GM23338 (cell line): ENCODE measurements around the gene MPP2. TPM values are rescaled to one million over a fixed set of nuclear protein-coding genes. Genes with fewer than 3 reads are reported as not detected.

Source experiments
- ATAC-seq: fragments of 200-7000 bp; cut with Tn5 transposase; 3 replicates; pipeline ENCODE4 v1.9.1; 2020
- DNase-seq: peaks from one replicate; pipeline ENCODE4 v3.0.0-alpha.2; 2015; ENCODE audit warnings: low spot score
- H2AFZ ChIP-seq: fragments of 200-600 bp; sonication (generic); 2 replicates; pipeline ENCODE4 v1.8.0; 2016; ENCODE audit warnings: antibody characterized with exemption, mild to moderate bottlenecking, moderate library complexity
- H3F3A ChIP-seq: fragments of 200-600 bp; sonication (generic); replicated peaks from 2 replicates; pipeline ENCODE4 v1.8.0; 2017; ENCODE audit warnings: antibody characterized with exemption, mixed run types, low read depth
- H3K27ac ChIP-seq: fragments of 200-600 bp; sonication (generic); 2 replicates; pipeline ENCODE4 v1.6.1; 2016; ENCODE audit warnings: low read depth
- H3K27me3 ChIP-seq: fragments of 200-600 bp; sonication (generic); 2 replicates; pipeline ENCODE4 v1.8.0; 2016; ENCODE audit warnings: mild to moderate bottlenecking, mixed run types, moderate library complexity; ENCODE audit not compliant: insufficient read depth
- H3K36me3 ChIP-seq: fragments of 200-600 bp; sonication (generic); 2 replicates; pipeline ENCODE4 v1.8.0; 2016; ENCODE audit warnings: mild to moderate bottlenecking; ENCODE audit not compliant: insufficient read depth
- H3K4me1 ChIP-seq: fragments of 200-600 bp; sonication (generic); 2 replicates; pipeline ENCODE4 v1.8.0; 2016; ENCODE audit warnings: mild to moderate bottlenecking, moderate library complexity; ENCODE audit not compliant: insufficient read depth
- H3K4me2 ChIP-seq: fragments of 200-600 bp; sonication (generic); 2 replicates; pipeline ENCODE4 v1.7.1; 2017; ENCODE audit warnings: mixed run types
- H3K4me3 ChIP-seq: fragments of 200-600 bp; sonication (generic); 2 replicates; pipeline ENCODE4 v1.6.1; 2016; ENCODE audit warnings: mixed run types
- H3K79me2 ChIP-seq: fragments of 200-600 bp; sonication (generic); replicated peaks from 2 replicates; pipeline ENCODE4 v1.8.0; 2017; ENCODE audit warnings: mild to moderate bottlenecking; ENCODE audit not compliant: insufficient read depth
- H3K9me2 ChIP-seq: fragments of 200-600 bp; sonication (generic); 2 replicates; pipeline ENCODE4 v1.8.0; 2017; ENCODE audit not compliant: insufficient read depth
- H4K20me1 ChIP-seq: fragments of 200-600 bp; sonication (generic); replicated peaks from 2 replicates; pipeline ENCODE4 v1.8.0; 2017; ENCODE audit warnings: mild to moderate bottlenecking; ENCODE audit not compliant: insufficient read depth
- H3K27ac Mint-ChIP-seq: 2 replicates; pipeline ENCODE4 v1.8.0; 2020; ENCODE audit warnings: inconsistent platforms, mild to moderate bottlenecking, moderate library complexity, mixed read lengths
- H3K27me3 Mint-ChIP-seq: 3 replicates; pipeline ENCODE4 v1.8.0; 2022; ENCODE audit warnings: low read depth, mild to moderate bottlenecking, moderate library complexity, mixed read lengths, inconsistent platforms; ENCODE audit not compliant: insufficient read depth, poor library complexity
- H3K36me3 Mint-ChIP-seq: 3 replicates; pipeline ENCODE4 v1.8.0; 2021; ENCODE audit warnings: low read depth, mild to moderate bottlenecking, inconsistent platforms, moderate library complexity, mixed read lengths
- H3K4me1 Mint-ChIP-seq: 3 replicates; pipeline ENCODE4 v1.8.0; 2020; ENCODE audit warnings: mild to moderate bottlenecking, inconsistent platforms, mixed read lengths
- H3K4me3 Mint-ChIP-seq: 3 replicates; pipeline ENCODE4 v1.8.0; 2021; ENCODE audit warnings: moderate library complexity, mild to moderate bottlenecking, inconsistent platforms, mixed read lengths
- H3K9me3 Mint-ChIP-seq: 3 replicates; pipeline ENCODE4 v1.8.0; 2020; ENCODE audit warnings: moderate library complexity, mild to moderate bottlenecking, inconsistent platforms, mixed read lengths
- ETS1 ChIP-seq: IDR thresholded peaks from 2 replicates; pipeline ENCODE4 v1.6.1; 2016; ENCODE audit warnings: antibody characterized with exemption
- EZH2 ChIP-seq: fragments of 200-600 bp; sonication (generic); IDR thresholded peaks from one replicate; pipeline ENCODE4 v1.8.0; 2017; ENCODE audit warnings: antibody characterized with exemption, mild to moderate bottlenecking, low read depth; ENCODE audit not compliant: unreplicated experiment
- EZH2phosphoT487 ChIP-seq: fragments of 200-600 bp; sonication (generic); IDR thresholded peaks from one replicate; pipeline ENCODE4 v1.8.1; 2018; ENCODE audit warnings: antibody characterized with exemption; ENCODE audit not compliant: unreplicated experiment
- JUNB ChIP-seq: IDR thresholded peaks from one replicate; pipeline ENCODE4 v1.6.1; 2016; ENCODE audit warnings: antibody characterized with exemption; ENCODE audit not compliant: unreplicated experiment
- NANOG ChIP-seq: IDR thresholded peaks from 2 replicates; pipeline ENCODE4 v1.6.1; 2016; ENCODE audit warnings: antibody characterized with exemption, borderline replicate concordance
- POLR2AphosphoS5 ChIP-seq: IDR thresholded peaks from 2 replicates; pipeline ENCODE4 v1.6.1; 2016; ENCODE audit warnings: antibody characterized with exemption, low read depth
- REST ChIP-seq: IDR thresholded peaks from one replicate; pipeline ENCODE4 v1.6.1; 2018; ENCODE audit warnings: antibody characterized with exemption; ENCODE audit not compliant: unreplicated experiment
- STAT1 ChIP-seq: IDR thresholded peaks from one replicate; pipeline ENCODE4 v1.6.1; 2016; ENCODE audit warnings: antibody characterized with exemption; ENCODE audit not compliant: unreplicated experiment
- ZNF114 ChIP-seq: fragments of 250-450 bp; sonication (Bioruptor Pico); IDR thresholded peaks from 2 replicates; pipeline ENCODE4 v1.5.0; 2020; ENCODE audit warnings: mild to moderate bottlenecking, moderate library complexity
- polyA plus RNA-seq: library from polyadenylated mRNA; unstranded; fragments of >200 nt; fragmentation: Nextera tagmentation; extraction: Ambion mirVana; gene quantifications from 2 replicates; pipeline ENCODE4 v1.2.1, GENCODE V29; 2016
- total RNA-seq: library from RNA; depleted of rRNA; stranded (reverse); fragments of >200 nt; shearing (Covaris generic); gene quantifications from 2 replicates; pipeline ENCODE4 v1.2.3, GENCODE V29; 2014
- TF ChIP-seq, protein P1 (sequence below): fragments of 250-450 bp; sonication (Bioruptor Pico); IDR thresholded peaks from 2 replicates; pipeline ENCODE4 v1.5.0; 2020; ENCODE audit warnings: mild to moderate bottlenecking, moderate library complexity
- TF ChIP-seq, protein P2 (sequence below), 2 experiments: fragments of 200-600 bp in 1 of 2; sonication (generic) in 1 of 2; conservative IDR thresholded peaks; 2 replicates each; pipeline versions ENCODE4 v1.5.1 to v1.6.1; 2016 to 2017; ENCODE audit warnings: antibody characterized with exemption in 2 of 2, low read depth in 2 of 2, mild to moderate bottlenecking in 2 of 2, moderate library complexity in 1 of 2

Gene MPP2
- total and polyA plus RNA-seq, 2 experiments from 2014 or later, result 7.8 to 20.7 TPM

DNA sequence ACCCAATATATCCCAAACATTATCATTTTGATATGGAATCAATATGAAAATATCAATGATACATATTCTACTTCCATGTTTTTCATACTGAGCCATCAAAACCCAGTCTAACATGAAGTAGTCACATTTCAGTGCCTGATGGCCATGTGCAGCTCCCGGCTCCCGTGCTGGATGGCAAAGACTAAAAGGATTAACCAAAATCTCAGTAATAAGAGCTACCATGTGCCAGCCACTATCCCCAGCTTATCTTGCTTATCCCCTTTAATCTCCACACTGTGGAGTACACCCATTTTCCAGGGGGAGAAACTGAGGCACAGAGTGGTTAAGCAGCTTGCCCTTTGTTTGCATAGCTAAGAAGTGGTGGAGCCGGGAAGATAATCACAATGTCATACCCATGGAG lies 51.2 kb downstream of the MPP2 start:
- no peaks in the 10 kb centered on the region for H3K4me1 Mint-ChIP-seq
- no peak overlapping the region for H3K27ac Mint-ChIP-seq
- ATAC-seq, result no peak
- DNase-seq, result no peak
- no peak overlapping the region for H3K4me3 Mint-ChIP-seq
- no peaks in the 10 kb centered on the region for H3K79me2 ChIP-seq
- no peaks in the 10 kb centered on the region for H3F3A ChIP-seq
- no peak overlapping the region for H3K4me2 ChIP-seq
- H3K27me3 Mint-ChIP-seq, result peaks cover 13% of the 10 kb centered on the region
- no peaks in the 10 kb centered on the region for H3K36me3 ChIP-seq
- H3K4me3 ChIP-seq, result no peak overlapping the region
- no peaks in the 10 kb centered on the region for H3K9me2 ChIP-seq
- no peaks in the 10 kb centered on the region for H4K20me1 ChIP-seq
- H3K9me3 Mint-ChIP-seq, result no peaks in the 10 kb centered on the region
- TF ChIP-seq, protein P1, sequence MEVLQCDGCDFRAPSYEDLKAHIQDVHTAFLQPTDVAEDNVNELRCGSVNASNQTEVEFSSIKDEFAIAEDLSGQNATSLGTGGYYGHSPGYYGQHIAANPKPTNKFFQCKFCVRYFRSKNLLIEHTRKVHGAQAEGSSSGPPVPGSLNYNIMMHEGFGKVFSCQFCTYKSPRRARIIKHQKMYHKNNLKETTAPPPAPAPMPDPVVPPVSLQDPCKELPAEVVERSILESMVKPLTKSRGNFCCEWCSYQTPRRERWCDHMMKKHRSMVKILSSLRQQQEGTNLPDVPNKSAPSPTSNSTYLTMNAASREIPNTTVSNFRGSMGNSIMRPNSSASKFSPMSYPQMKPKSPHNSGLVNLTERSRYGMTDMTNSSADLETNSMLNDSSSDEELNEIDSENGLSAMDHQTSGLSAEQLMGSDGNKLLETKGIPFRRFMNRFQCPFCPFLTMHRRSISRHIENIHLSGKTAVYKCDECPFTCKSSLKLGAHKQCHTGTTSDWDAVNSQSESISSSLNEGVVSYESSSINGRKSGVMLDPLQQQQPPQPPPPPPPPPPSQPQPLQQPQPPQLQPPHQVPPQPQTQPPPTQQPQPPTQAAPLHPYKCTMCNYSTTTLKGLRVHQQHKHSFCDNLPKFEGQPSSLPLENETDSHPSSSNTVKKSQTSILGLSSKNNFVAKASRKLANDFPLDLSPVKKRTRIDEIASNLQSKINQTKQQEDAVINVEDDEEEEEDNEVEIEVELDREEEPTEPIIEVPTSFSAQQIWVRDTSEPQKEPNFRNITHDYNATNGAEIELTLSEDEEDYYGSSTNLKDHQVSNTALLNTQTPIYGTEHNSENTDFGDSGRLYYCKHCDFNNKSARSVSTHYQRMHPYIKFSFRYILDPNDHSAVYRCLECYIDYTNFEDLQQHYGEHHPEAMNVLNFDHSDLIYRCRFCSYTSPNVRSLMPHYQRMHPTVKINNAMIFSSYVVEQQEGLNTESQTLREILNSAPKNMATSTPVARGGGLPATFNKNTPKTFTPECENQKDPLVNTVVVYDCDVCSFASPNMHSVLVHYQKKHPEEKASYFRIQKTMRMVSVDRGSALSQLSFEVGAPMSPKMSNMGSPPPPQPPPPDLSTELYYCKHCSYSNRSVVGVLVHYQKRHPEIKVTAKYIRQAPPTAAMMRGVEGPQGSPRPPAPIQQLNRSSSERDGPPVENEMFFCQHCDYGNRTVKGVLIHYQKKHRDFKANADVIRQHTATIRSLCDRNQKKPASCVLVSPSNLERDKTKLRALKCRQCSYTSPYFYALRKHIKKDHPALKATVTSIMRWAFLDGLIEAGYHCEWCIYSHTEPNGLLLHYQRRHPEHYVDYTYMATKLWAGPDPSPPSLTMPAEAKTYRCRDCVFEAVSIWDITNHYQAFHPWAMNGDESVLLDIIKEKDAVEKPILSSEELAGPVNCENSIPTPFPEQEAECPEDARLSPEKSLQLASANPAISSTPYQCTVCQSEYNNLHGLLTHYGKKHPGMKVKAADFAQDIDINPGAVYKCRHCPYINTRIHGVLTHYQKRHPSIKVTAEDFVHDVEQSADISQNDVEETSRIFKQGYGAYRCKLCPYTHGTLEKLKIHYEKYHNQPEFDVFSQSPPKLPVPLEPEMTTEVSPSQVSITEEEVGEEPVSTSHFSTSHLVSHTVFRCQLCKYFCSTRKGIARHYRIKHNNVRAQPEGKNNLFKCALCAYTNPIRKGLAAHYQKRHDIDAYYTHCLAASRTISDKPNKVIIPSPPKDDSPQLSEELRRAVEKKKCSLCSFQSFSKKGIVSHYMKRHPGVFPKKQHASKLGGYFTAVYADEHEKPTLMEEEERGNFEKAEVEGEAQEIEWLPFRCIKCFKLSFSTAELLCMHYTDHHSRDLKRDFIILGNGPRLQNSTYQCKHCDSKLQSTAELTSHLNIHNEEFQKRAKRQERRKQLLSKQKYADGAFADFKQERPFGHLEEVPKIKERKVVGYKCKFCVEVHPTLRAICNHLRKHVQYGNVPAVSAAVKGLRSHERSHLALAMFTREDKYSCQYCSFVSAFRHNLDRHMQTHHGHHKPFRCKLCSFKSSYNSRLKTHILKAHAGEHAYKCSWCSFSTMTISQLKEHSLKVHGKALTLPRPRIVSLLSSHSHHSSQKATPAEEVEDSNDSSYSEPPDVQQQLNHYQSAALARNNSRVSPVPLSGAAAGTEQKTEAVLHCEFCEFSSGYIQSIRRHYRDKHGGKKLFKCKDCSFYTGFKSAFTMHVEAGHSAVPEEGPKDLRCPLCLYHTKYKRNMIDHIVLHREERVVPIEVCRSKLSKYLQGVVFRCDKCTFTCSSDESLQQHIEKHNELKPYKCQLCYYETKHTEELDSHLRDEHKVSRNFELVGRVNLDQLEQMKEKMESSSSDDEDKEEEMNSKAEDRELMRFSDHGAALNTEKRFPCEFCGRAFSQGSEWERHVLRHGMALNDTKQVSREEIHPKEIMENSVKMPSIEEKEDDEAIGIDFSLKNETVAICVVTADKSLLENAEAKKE, result no peak
- TF ChIP-seq ZNF114 (CRISPR knock-in tag) (no peak), EZH2phosphoT487 (no peak)
- H3K4me1 ChIP-seq, result no peaks in the 10 kb centered on the region
- no peaks in the 10 kb centered on the region for H3K36me3 Mint-ChIP-seq
- H3K27ac ChIP-seq, result no peak overlapping the region
- H3K27me3 ChIP-seq, result no peaks in the 10 kb centered on the region
- H2AFZ ChIP-seq, result no peak overlapping the region

GRCh38 chr17:43855061-43855460 lies 52.3 kb downstream of the MPP2 start:
- no peaks in the 10 kb centered on the region for H3K4me1 ChIP-seq
- no peak for DNase-seq
- no peaks in the 10 kb centered on the region for H3K79me2 ChIP-seq
- H3K27me3 ChIP-seq, result no peaks in the 10 kb centered on the region
- H2AFZ ChIP-seq, result no peak overlapping the region
- no peaks in the 10 kb centered on the region for H3K36me3 Mint-ChIP-seq
- H3K27me3 Mint-ChIP-seq, result peaks cover 13% of the 10 kb centered on the region
- no peak for ATAC-seq
- no peaks in the 10 kb centered on the region for H3K9me3 Mint-ChIP-seq
- no peaks in the 10 kb centered on the region for H4K20me1 ChIP-seq
- H3K27ac Mint-ChIP-seq, result no peak overlapping the region
- H3F3A ChIP-seq, result no peaks in the 10 kb centered on the region
- H3K9me2 ChIP-seq, result no peaks in the 10 kb centered on the region
- no peak overlapping the region for H3K27ac ChIP-seq
- no peaks in the 10 kb centered on the region for H3K36me3 ChIP-seq
- H3K4me2 ChIP-seq, result no peak overlapping the region
- H3K4me3 Mint-ChIP-seq, result no peak overlapping the region
- no peak overlapping the region for H3K4me3 ChIP-seq
- no peaks in the 10 kb centered on the region for H3K4me1 Mint-ChIP-seq
- TF ChIP-seq, protein P2, sequence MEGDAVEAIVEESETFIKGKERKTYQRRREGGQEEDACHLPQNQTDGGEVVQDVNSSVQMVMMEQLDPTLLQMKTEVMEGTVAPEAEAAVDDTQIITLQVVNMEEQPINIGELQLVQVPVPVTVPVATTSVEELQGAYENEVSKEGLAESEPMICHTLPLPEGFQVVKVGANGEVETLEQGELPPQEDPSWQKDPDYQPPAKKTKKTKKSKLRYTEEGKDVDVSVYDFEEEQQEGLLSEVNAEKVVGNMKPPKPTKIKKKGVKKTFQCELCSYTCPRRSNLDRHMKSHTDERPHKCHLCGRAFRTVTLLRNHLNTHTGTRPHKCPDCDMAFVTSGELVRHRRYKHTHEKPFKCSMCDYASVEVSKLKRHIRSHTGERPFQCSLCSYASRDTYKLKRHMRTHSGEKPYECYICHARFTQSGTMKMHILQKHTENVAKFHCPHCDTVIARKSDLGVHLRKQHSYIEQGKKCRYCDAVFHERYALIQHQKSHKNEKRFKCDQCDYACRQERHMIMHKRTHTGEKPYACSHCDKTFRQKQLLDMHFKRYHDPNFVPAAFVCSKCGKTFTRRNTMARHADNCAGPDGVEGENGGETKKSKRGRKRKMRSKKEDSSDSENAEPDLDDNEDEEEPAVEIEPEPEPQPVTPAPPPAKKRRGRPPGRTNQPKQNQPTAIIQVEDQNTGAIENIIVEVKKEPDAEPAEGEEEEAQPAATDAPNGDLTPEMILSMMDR (conservative IDR thresholded peaks at IDR 0.05; ENCODE audit: low read depth in 2 of 2), result no peak
- TF ChIP-seq NANOG (no peak), REST (no peak), ETS1 (no peak), EZH2 (no peak), POLR2AphosphoS5 (no peak), JUNB (no peak), STAT1 (no peak)
